PFSK-1 (cell line): ENCODE measurements around the gene OPTC.

Experiments
- FOXP2 ChIP-seq: optimal IDR thresholded peaks from 2 replicates; pipeline ENCODE3; 2011; ENCODE audit warnings: borderline replicate concordance, control low read depth, inconsistent platforms; ENCODE audit not compliant: insufficient read depth; ENCODE audit errors: extremely low read length, extremely low read depth
- POLR2AphosphoS5 ChIP-seq: IDR thresholded peaks from 2 replicates; pipeline ENCODE4 v1.6.1; 2012; ENCODE audit warnings: low read depth, mild to moderate bottlenecking, control low read depth, low read length, moderate library complexity
- REST ChIP-seq, 2 experiments: IDR thresholded peaks; 2 replicates each; pipeline versions ENCODE4 v1.6.1 to v1.8.0; 2011 to 2012; ENCODE audit warnings: low read depth in 2 of 2, low read length in 2 of 2, control low read depth in 1 of 2, inconsistent platforms in 1 of 2, mild to moderate bottlenecking in 1 of 2, moderate library complexity in 1 of 2; ENCODE audit not compliant: insufficient read depth in 1 of 2
- SIN3A ChIP-seq: IDR thresholded peaks from 2 replicates; pipeline ENCODE4 v1.6.1; 2012; ENCODE audit warnings: mild to moderate bottlenecking, low read length, moderate library complexity, borderline replicate concordance; ENCODE audit not compliant: insufficient read depth
- TAF1 ChIP-seq: IDR thresholded peaks from 2 replicates; pipeline ENCODE4 v1.6.1; 2012; ENCODE audit warnings: low read length, control low read depth, borderline replicate concordance; ENCODE audit not compliant: insufficient read depth

OPTC gene

GRCh38 chr1:203546274-203546673, 52.3 kb downstream of the OPTC start:
- TF ChIP-seq TAF1 = no peak
- TF ChIP-seq REST (IDR thresholded peaks at IDR 0.05; ENCODE audit: insufficient read depth in 1 of 2, low read depth in 2 of 2, low read length in 2 of 2) = no peak
- no peak for TF ChIP-seq POLR2AphosphoS5
- TF ChIP-seq FOXP2 = no peak

GRCh38 chr1:203547147-203547546, 53.2 kb downstream of the OPTC start:
- no peak for TF ChIP-seq TAF1
- TF ChIP-seq FOXP2 = no peak

GRCh38 chr1:203547771-203548421, 53.9 kb downstream of the OPTC start:
- TF ChIP-seq SIN3A = no peak
- no peak for TF ChIP-seq FOXP2
- no peak for TF ChIP-seq REST (IDR thresholded peaks at IDR 0.05; ENCODE audit: insufficient read depth in 1 of 2, low read depth in 2 of 2, low read length in 2 of 2)
- TF ChIP-seq TAF1 = no peak
- no peak for TF ChIP-seq POLR2AphosphoS5

GRCh38 chr1:203548892-203549291, 54.9 kb downstream of the OPTC start:
- no peak for TF ChIP-seq POLR2AphosphoS5
- TF ChIP-seq TAF1 = no peak
- TF ChIP-seq FOXP2 = no peak
- no peak for TF ChIP-seq REST (IDR thresholded peaks at IDR 0.05; ENCODE audit: insufficient read depth in 1 of 2, low read depth in 2 of 2, low read length in 2 of 2)
- no peak for TF ChIP-seq SIN3A

GRCh38 chr1:203549309-203549708, 55.4 kb downstream of the OPTC start:
- TF ChIP-seq SIN3A (no peak), FOXP2 (no peak), REST (IDR thresholded peaks at IDR 0.05; ENCODE audit: insufficient read depth in 1 of 2, low read depth in 2 of 2, low read length in 2 of 2) (no peak), POLR2AphosphoS5 (no peak), TAF1 (no peak)
